Right lobe of liver (tissue), 4 donors: ENCODE data around the gene MCF2L2.

Source experiments
- CTCF ChIP-seq, 4 donors: fragments of 200-600 bp in 3 of 4; fragments of 450-650 bp in 1 of 4; IDR thresholded peaks; one replicate each; pipeline versions ENCODE4 v1.5.1 to v1.8.0; 2016 to 2022; ENCODE audit warnings: antibody characterized with exemption in 4 of 4, mild to moderate bottlenecking in 2 of 4
- POLR2A ChIP-seq: fragments of 450-650 bp; IDR thresholded peaks from one replicate; pipeline ENCODE4 v1.6.1; 2017; ENCODE audit warnings: antibody characterized with exemption, mild to moderate bottlenecking
- donor health status: DM: no; HTN: no; CAD: no.
- donor health status: DM: no; HTN: no; CAD: no.
- donor health status: DM: no; HTN: yes; CAD: no.

- TF ChIP-seq POLR2A: no peak
- TF ChIP-seq CTCF (IDR thresholded peaks at IDR 0.05): no peak
These were observed 278.3 kb downstream of the MCF2L2 start for GRCh38 chr3:183149915-183150750.
